DMS53 treated with DMSO at 0.1 percent for 48 hours (cell line): ENCODE results near the gene TIMM23.
A peak's percentile ranks its signal among the peaks of the same experiment; 100 is the strongest.
"Not testable (repeated sequence)": the region's sequence is repeated elsewhere in the genome, so short reads cannot be mapped to it uniquely, and the experiment has no call there.

Experiments used
- DNase-seq: peaks from one replicate; lab custom pipeline; 2025; ENCODE audit not compliant: unreplicated experiment; lab: John Stamatoyannopoulos, UW

TIMM23 gene

GRCh38 chr10:46020344-46020657 lies 48.0 kb downstream of the TIMM23 start:
- DNase-seq = no peak

GRCh38 chr10:46022978-46023702 lies 50.9 kb downstream of the TIMM23 start:
- peak; percentile 91 for DNase-seq

- no peak for DNase-seq
These were observed 52.7 kb downstream of the TIMM23 start for GRCh38 chr10:46024948-46025347.

GRCh38 chr10:46025406-46025805 lies 53.1 kb downstream of the TIMM23 start:
- DNase-seq = no peak

- no peak for DNase-seq
These were observed 53.8 kb downstream of the TIMM23 start for GRCh38 chr10:46026106-46026505.

GRCh38 chr10:46028584-46029460 lies 56.5 kb downstream of the TIMM23 start:
- peak; percentile 87 for DNase-seq

- no peak for DNase-seq
These were observed 57.3 kb downstream of the TIMM23 start for GRCh38 chr10:46029461-46030030.

GRCh38 chr10:46030091-46030937 lies 58.0 kb downstream of the TIMM23 start, which contains the start of gene NCOA4:
NCOA4 (minus strand) TSS chr10:46030623; CDS start chr10:46016680, 13,943 bp downstream.
- DNase-seq = peak; percentile 95

GRCh38 chr10:46031648-46032532 lies 59.6 kb downstream of the TIMM23 start:
- no peak for DNase-seq

GRCh38 chr10:46033602-46034011 lies 61.3 kb downstream of the TIMM23 start:
- peak; percentile 53 for DNase-seq

GRCh38 chr10:46035923-46036849 lies 63.9 kb downstream of the TIMM23 start:
- no peak for DNase-seq

GRCh38 chr10:46037107-46037825 lies 65.0 kb downstream of the TIMM23 start:
- no peak for DNase-seq

- peak; percentile 78 for DNase-seq
These were observed 67.7 kb downstream of the TIMM23 start for GRCh38 chr10:46040004-46040403.

- no peak for DNase-seq
These were observed 70.2 kb downstream of the TIMM23 start for GRCh38 chr10:46042527-46042926.

GRCh38 chr10:46046261-46046660 lies 74.0 kb downstream of the TIMM23 start, which contains the start of gene MSMB:
MSMB (minus strand) TSS chr10:46046269; CDS start chr10:46046237, 32 bp downstream.
- DNase-seq = peak; percentile 39

- peak; percentile 51 for DNase-seq
These were observed 75.9 kb downstream of the TIMM23 start for GRCh38 chr10:46048152-46048551.

- DNase-seq = not testable (repeated sequence)
These were observed 77.2 kb downstream of the TIMM23 start for GRCh38 chr10:46049497-46049831.

- peak; percentile 56 for DNase-seq
These were observed 78.8 kb downstream of the TIMM23 start for GRCh38 chr10:46050941-46051623.
